ENCODE results near the gene WNT11.

DNA sequence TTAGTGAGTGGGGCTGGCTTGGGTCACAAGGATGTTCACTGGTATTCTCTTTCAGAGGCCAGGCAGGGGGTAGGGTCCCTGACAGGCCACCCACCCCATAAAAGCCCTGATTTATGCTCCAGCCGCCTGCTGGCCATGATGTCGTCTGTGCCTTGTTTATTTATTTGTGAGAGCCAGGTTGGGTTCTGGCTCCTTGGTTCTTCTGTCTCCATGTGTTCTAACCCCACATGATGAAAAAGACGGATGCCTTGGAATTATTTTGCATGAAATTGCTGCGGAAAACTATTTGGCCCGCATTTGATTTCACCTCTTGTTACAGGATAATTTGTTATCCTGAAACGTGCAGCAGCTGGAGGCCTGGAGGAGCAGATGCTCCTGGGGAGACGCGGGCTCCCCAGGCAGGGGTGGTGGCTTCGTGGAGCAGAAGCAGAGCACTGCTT is 46.3 kb upstream of the WNT11 start:
- TF ChIP-seq, protein P1, sequence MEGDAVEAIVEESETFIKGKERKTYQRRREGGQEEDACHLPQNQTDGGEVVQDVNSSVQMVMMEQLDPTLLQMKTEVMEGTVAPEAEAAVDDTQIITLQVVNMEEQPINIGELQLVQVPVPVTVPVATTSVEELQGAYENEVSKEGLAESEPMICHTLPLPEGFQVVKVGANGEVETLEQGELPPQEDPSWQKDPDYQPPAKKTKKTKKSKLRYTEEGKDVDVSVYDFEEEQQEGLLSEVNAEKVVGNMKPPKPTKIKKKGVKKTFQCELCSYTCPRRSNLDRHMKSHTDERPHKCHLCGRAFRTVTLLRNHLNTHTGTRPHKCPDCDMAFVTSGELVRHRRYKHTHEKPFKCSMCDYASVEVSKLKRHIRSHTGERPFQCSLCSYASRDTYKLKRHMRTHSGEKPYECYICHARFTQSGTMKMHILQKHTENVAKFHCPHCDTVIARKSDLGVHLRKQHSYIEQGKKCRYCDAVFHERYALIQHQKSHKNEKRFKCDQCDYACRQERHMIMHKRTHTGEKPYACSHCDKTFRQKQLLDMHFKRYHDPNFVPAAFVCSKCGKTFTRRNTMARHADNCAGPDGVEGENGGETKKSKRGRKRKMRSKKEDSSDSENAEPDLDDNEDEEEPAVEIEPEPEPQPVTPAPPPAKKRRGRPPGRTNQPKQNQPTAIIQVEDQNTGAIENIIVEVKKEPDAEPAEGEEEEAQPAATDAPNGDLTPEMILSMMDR (IDR thresholded peaks at IDR 0.05) = no peak
- TF ChIP-seq ZFX (IDR thresholded peaks at IDR 0.05; ENCODE audit: borderline replicate concordance) = no peak
